OCI-LY7 (cell line): ENCODE results near the gene ANKRD11. TPM values are rescaled to one million over a fixed set of nuclear protein-coding genes. Genes with fewer than 3 reads are reported as not detected.

Experiments used
- BruUV-seq: library from RNA; stranded (reverse); fragments of 400-500 nt; replicated peaks from 2 replicates; lab custom pipeline; 2021; lab: Mats Ljungman, UMichigan
- CTCF ChIA-PET: fragments of 300-600 bp; sonication (Branson Sonifier 250); formaldehyde crosslinking; loops from one replicate; lab custom pipeline; 2022; ENCODE audit warnings: antibody characterized with exemption; ENCODE audit not compliant: unreplicated experiment; lab: Charles Lee
- POLR2A ChIA-PET: fragments of 300-600 bp; sonication (Branson Sonifier 250); formaldehyde crosslinking; loops from one replicate; lab custom pipeline; 2022; ENCODE audit warnings: antibody characterized with exemption; lab: Charles Lee
- DNase-seq: peaks from one replicate; pipeline ENCODE4 v3.0.0-alpha.2; 2015; ENCODE audit warnings: low spot score
- H2AFZ ChIP-seq: fragments of 200-600 bp; sonication (generic), shearing (Covaris generic); 2 replicates; pipeline ENCODE4 v1.6.1; 2014; ENCODE audit warnings: mild to moderate bottlenecking, antibody characterized with exemption, low read length, moderate library complexity
- H3K27ac ChIP-seq: fragments of 200-600 bp; sonication (generic); 2 replicates; pipeline ENCODE4 v1.5.1; 2014; ENCODE audit warnings: mixed run types, low read depth, mild to moderate bottlenecking, moderate library complexity, low read length, inconsistent platforms; ENCODE audit not compliant: poor library complexity, severe bottlenecking
- H3K36me3 ChIP-seq: fragments of 200-600 bp; sonication (generic); 2 replicates; pipeline ENCODE4 v1.6.1; 2014; ENCODE audit warnings: mild to moderate bottlenecking, antibody characterized with exemption, low read length, moderate library complexity, mixed read lengths; ENCODE audit not compliant: insufficient read depth
- H3K4me1 ChIP-seq: fragments of 200-600 bp; sonication (generic); 2 replicates; pipeline ENCODE4 v1.5.1; 2014; ENCODE audit warnings: mild to moderate bottlenecking, low read length; ENCODE audit not compliant: insufficient read depth, poor library complexity, severe bottlenecking
- H3K4me2 ChIP-seq: fragments of 200-600 bp; sonication (generic); 2 replicates; pipeline ENCODE4 v1.6.1; 2014; ENCODE audit warnings: mild to moderate bottlenecking, low read length
- H3K4me3 ChIP-seq: fragments of 200-600 bp; sonication (generic); 2 replicates; pipeline ENCODE4 v1.5.1; 2014; ENCODE audit warnings: mild to moderate bottlenecking, low read depth, low read length; ENCODE audit not compliant: poor library complexity, severe bottlenecking
- H3K79me2 ChIP-seq: fragments of 200-600 bp; sonication (generic); 2 replicates; pipeline ENCODE4 v1.6.1; 2016; ENCODE audit warnings: low read depth, mild to moderate bottlenecking, low read length, moderate library complexity, mixed read lengths; ENCODE audit not compliant: insufficient read depth
- H3K9me2 ChIP-seq: fragments of 200-600 bp; sonication (generic); 2 replicates; pipeline ENCODE4 v1.6.1; 2016; ENCODE audit warnings: mild to moderate bottlenecking, low read length, mixed read lengths; ENCODE audit not compliant: insufficient read depth
- H3K9me3 ChIP-seq: fragments of 200-600 bp; sonication (generic); 2 replicates; pipeline ENCODE4 v1.6.1; 2014; ENCODE audit warnings: mild to moderate bottlenecking, mixed run types, low read length, mixed read lengths
- H4K20me1 ChIP-seq: fragments of 200-600 bp; sonication (generic); 2 replicates; pipeline ENCODE4 v1.6.1; 2014; ENCODE audit warnings: mild to moderate bottlenecking, antibody characterized with exemption, low read length, moderate library complexity, mixed read lengths; ENCODE audit not compliant: insufficient read depth
- EZH2phosphoT487 ChIP-seq: fragments of 200-600 bp; sonication (generic); IDR thresholded peaks from 2 replicates; pipeline ENCODE4 v1.6.1; 2018; ENCODE audit warnings: low read depth, borderline replicate concordance, mild to moderate bottlenecking, mixed run types, antibody characterized with exemption, low read length, moderate library complexity, mixed read lengths
- intact Hi-C: fragments of 100-400 bp; cut with micrococcal nuclease; formaldehyde crosslinking; loops from one replicate; pipeline ENCODE4 v1.10.0; 2022; ENCODE audit not compliant: unreplicated experiment
- total RNA-seq, 2 experiments: library from RNA; depleted of rRNA in 1 of 2; stranded (reverse); fragments of >200 nt in 1 of 2; shearing (Covaris generic) in 1 of 2; gene quantifications; 2 replicates each; pipeline ENCODE4 v1.2.3, GENCODE V29; 2014 to 2022
- TF ChIP-seq, protein P1 (sequence below): fragments of 200-600 bp; sonication (generic); conservative IDR thresholded peaks from 2 replicates; pipeline ENCODE4 v1.5.1; 2014; ENCODE audit warnings: mild to moderate bottlenecking, antibody characterized with exemption, low read length, moderate library complexity, mixed read lengths

ANKRD11 gene
- total RNA-seq, 2 experiments from 2014 or later: 89.1 to 251 TPM

DNA sequence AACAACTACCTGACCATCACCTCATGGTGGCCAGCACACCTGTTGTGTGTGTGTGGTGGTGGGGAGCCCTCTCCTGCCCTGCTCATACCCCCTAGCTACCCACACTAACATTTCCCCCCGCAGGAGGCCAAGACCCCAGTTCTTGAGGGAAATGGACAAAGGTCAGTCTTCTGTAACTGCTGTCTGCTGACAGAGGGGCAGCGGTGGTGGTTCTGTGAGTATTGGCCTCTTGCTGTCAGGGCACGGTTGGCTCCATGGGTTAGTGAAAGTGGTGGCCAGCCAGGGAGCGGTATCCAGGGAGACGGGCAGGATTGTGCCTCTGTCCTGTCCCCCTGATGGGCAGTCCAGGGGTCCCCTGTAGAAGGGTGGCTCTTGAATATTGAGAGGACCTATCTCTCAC, 246.7 kb downstream of the ANKRD11 start:
- ChIA-PET POLR2A (no interaction called here), CTCF (no interaction called here)
- Histone ChIP-seq H3K36me3 (no peaks in the 10 kb centered on the region), H3K79me2 (peaks cover 7% of the 10 kb centered on the region; the same call in 1 of the 2 replicates), H3K9me3 (peaks cover 5% of the 10 kb centered on the region; the same call in 1 of the 2 replicates), H2AFZ (no peak overlapping the region), H3K4me2 (no peak overlapping the region), H3K4me3 (no peak overlapping the region), H3K27ac (no peak overlapping the region), H4K20me1 (no peaks in the 10 kb centered on the region), H3K4me1 (peaks cover 16% of the 10 kb centered on the region), H3K9me2 (no peaks in the 10 kb centered on the region)
- BruUV-seq: no TSS peak
- intact Hi-C loops: no loop called here
- DNase-seq: no peak
- TF ChIP-seq EZH2phosphoT487: no peak
- TF ChIP-seq, protein P1, sequence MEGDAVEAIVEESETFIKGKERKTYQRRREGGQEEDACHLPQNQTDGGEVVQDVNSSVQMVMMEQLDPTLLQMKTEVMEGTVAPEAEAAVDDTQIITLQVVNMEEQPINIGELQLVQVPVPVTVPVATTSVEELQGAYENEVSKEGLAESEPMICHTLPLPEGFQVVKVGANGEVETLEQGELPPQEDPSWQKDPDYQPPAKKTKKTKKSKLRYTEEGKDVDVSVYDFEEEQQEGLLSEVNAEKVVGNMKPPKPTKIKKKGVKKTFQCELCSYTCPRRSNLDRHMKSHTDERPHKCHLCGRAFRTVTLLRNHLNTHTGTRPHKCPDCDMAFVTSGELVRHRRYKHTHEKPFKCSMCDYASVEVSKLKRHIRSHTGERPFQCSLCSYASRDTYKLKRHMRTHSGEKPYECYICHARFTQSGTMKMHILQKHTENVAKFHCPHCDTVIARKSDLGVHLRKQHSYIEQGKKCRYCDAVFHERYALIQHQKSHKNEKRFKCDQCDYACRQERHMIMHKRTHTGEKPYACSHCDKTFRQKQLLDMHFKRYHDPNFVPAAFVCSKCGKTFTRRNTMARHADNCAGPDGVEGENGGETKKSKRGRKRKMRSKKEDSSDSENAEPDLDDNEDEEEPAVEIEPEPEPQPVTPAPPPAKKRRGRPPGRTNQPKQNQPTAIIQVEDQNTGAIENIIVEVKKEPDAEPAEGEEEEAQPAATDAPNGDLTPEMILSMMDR: no peak

- TF ChIP-seq, protein P1: no peak
- no peak for TF ChIP-seq EZH2phosphoT487
- H4K20me1 ChIP-seq: no peaks in the 10 kb centered on the region
- no peak overlapping the region for H3K4me3 ChIP-seq
- H3K79me2 ChIP-seq: peaks cover 7% of the 10 kb centered on the region; the same call in 1 of the 2 replicates
- H3K27ac ChIP-seq: no peak overlapping the region
- no TSS peak for BruUV-seq
- no peak for DNase-seq
- no peaks in the 10 kb centered on the region for H3K36me3 ChIP-seq
- ChIA-PET POLR2A (interaction anchor here (0.7 kb wide), 1 partner anchor 293 kb away, joined by 3 read pairs; no protein-coding TSS in a partner anchor), CTCF (no interaction called here)
- no peaks in the 10 kb centered on the region for H3K9me2 ChIP-seq
- no peak overlapping the region; the same call in 1 of the 2 replicates for H3K4me2 ChIP-seq
- intact Hi-C loops: no loop called here
- H3K4me1 ChIP-seq: peaks cover 16% of the 10 kb centered on the region
- H3K9me3 ChIP-seq: peaks cover 5% of the 10 kb centered on the region; the same call in 1 of the 2 replicates
- H2AFZ ChIP-seq: no peak overlapping the region
These were observed 247.6 kb downstream of the ANKRD11 start for GRCh38 chr16:89242795-89243200.
